ENCODE data around the gene ATP6V1G2.
"Not testable (repeated sequence)": the region's sequence is repeated elsewhere in the genome, so short reads cannot be mapped to it uniquely, and the experiment has no call there.

ATP6V1G2 gene

GRCh38 chr6:31546339-31546957 is at the start of gene ATP6V1G2:
ATP6V1G2 (minus strand) TSS chr6:31546608; CDS start chr6:31546559, 49 bp downstream.
- DNase-seq, result peak; percentile 97 to 98

- DNase-seq, result no peak
Observed at GRCh38 chr6:31592396-31592771, 46.0 kb upstream of the ATP6V1G2 start.

GRCh38 chr6:31590691-31591090 is 44.3 kb upstream of the ATP6V1G2 start:
- not testable (repeated sequence) for DNase-seq

GRCh38 chr6:31588871-31589650 is 42.7 kb upstream of the ATP6V1G2 start:
- no peak for DNase-seq

GRCh38 chr6:31587791-31588777 is 41.7 kb upstream of the ATP6V1G2 start:
- DNase-seq, result no peak

- DNase-seq, result no peak
Observed at GRCh38 chr6:31586599-31587281, 40.3 kb upstream of the ATP6V1G2 start.

- DNase-seq, result no peak
Observed at GRCh38 chr6:31586008-31586407, 39.6 kb upstream of the ATP6V1G2 start, which contains the start of gene LST1. LST1 (plus strand) TSS chr6:31586277; CDS start chr6:31587300, 1,023 bp downstream.

- no peak for DNase-seq
Observed at GRCh38 chr6:31585491-31585890, 39.1 kb upstream of the ATP6V1G2 start.

- DNase-seq, result no peak
Observed at GRCh38 chr6:31582230-31582643, 35.8 kb upstream of the ATP6V1G2 start, which contains the start of gene LTB. LTB (minus strand) TSS chr6:31582424; CDS start chr6:31582417, 7 bp downstream.

GRCh38 chr6:31581434-31582229 is 35.2 kb upstream of the ATP6V1G2 start:
- DNase-seq, result no peak

- peak; percentile 47 to 90 for DNase-seq
Observed at GRCh38 chr6:31580807-31581433, 34.5 kb upstream of the ATP6V1G2 start.

- DNase-seq, result no peak
Observed at GRCh38 chr6:31580438-31580740, 34.0 kb upstream of the ATP6V1G2 start.

GRCh38 chr6:31579546-31580437 is 33.4 kb upstream of the ATP6V1G2 start:
- no peak for DNase-seq

GRCh38 chr6:31579119-31579505 is 32.7 kb upstream of the ATP6V1G2 start:
- no peak for DNase-seq

- no peak for DNase-seq
Observed at GRCh38 chr6:31578184-31579118, 32.0 kb upstream of the ATP6V1G2 start.

- no peak for DNase-seq
Observed at GRCh38 chr6:31577579-31577966, 31.2 kb upstream of the ATP6V1G2 start.

GRCh38 chr6:31576897-31577578 is 30.6 kb upstream of the ATP6V1G2 start:
- DNase-seq, result no peak

GRCh38 chr6:31575952-31576685 is 29.7 kb upstream of the ATP6V1G2 start:
- no peak for DNase-seq

Data from NCI-H526 (cell line).